K562 (cell line): Measurements from ENCODE around the gene EXOSC9. TPM values are rescaled to one million over a fixed set of nuclear protein-coding genes. Genes with fewer than 3 reads are reported as not detected.

Experiments used
- BRF1 ChIP-seq: IDR thresholded peaks from 3 replicates; pipeline ENCODE4 v1.6.1; 2011; ENCODE audit warnings: borderline replicate concordance, mild to moderate bottlenecking; ENCODE audit not compliant: insufficient read length; ENCODE audit errors: extremely low read depth
- CREM ChIP-seq: IDR thresholded peaks from 2 replicates; pipeline ENCODE4 v1.6.1; 2014; ENCODE audit warnings: antibody characterized with exemption, low read depth
- DMBX1 ChIP-seq: fragments of 250-450 bp; sonication (Bioruptor Pico); IDR thresholded peaks from 2 replicates; pipeline ENCODE4 v1.8.0; 2022; ENCODE audit warnings: inconsistent platforms, mild to moderate bottlenecking, moderate library complexity, borderline replicate concordance
- JUND ChIP-seq, 2 experiments: IDR thresholded peaks; 2 replicates in 1 of 2; 3 replicates in 1 of 2; pipeline ENCODE4 v1.6.1; 2011; ENCODE audit warnings: borderline replicate concordance in 2 of 2, low read depth in 2 of 2, low read length in 2 of 2, improper control_type of control experiment in 1 of 2, missing biosample characterization in 1 of 2, missing genetic modification characterization in 1 of 2, missing genetic modification reagents in 1 of 2
- MNT ChIP-seq, 2 experiments: fragments of 450-650 bp; conservative IDR thresholded peaks; 2 replicates each; pipeline ENCODE4 v1.6.1; 2017; ENCODE audit warnings: mild to moderate bottlenecking in 2 of 2, moderate library complexity in 2 of 2
- POLR2A ChIP-seq: fragments of 450-650 bp; conservative IDR thresholded peaks from 2 replicates; pipeline ENCODE4 v1.6.1; 2016
- SMAD2 ChIP-seq: fragments of 150-350 bp; IDR thresholded peaks from 2 replicates; pipeline ENCODE4 v1.6.1; 2014; ENCODE audit warnings: low read depth, mild to moderate bottlenecking, low read length
- SPI1 ChIP-seq: IDR thresholded peaks from 2 replicates; pipeline ENCODE4 v1.6.1; 2011; ENCODE audit warnings: low read depth, low read length, control low read depth, borderline replicate concordance
- ZBTB2 ChIP-seq: fragments of 450-650 bp; IDR thresholded peaks from 2 replicates; pipeline ENCODE4 v1.6.1; 2016; ENCODE audit warnings: antibody characterized with exemption
- ZNF165 ChIP-seq: fragments of 250-450 bp; sonication (Bioruptor Pico); IDR thresholded peaks from 2 replicates; pipeline ENCODE4 v1.4.0; 2020; ENCODE audit warnings: borderline replicate concordance
- ZNF407 ChIP-seq: fragments of 450-650 bp; IDR thresholded peaks from 2 replicates; pipeline ENCODE4 v1.6.1; 2016; ENCODE audit warnings: low read depth
- ZNF639 ChIP-seq, 2 experiments: fragments of 200-800 bp in 1 of 2; sonication (Bioruptor generic) in 1 of 2; sonication (generic) in 1 of 2; formaldehyde crosslinking in 1 of 2; IDR thresholded peaks in 1 of 2; conservative IDR thresholded peaks in 1 of 2; 2 replicates each; pipeline versions ENCODE4 v1.5.0 to v1.6.1; 2016 to 2020; ENCODE audit warnings: missing compliant biosample characterization in 1 of 2, missing genetic modification characterization in 1 of 2, missing genetic modification reagents in 1 of 2
- ZNF668 ChIP-seq: fragments of 250-450 bp; sonication (Bioruptor Pico); IDR thresholded peaks from 2 replicates; pipeline ENCODE4 v1.8.0; 2022; ENCODE audit warnings: mild to moderate bottlenecking, inconsistent platforms
- ZZZ3 ChIP-seq: fragments of 450-650 bp; IDR thresholded peaks from 2 replicates; pipeline ENCODE4 v1.6.1; 2016; ENCODE audit warnings: antibody characterized with exemption, mild to moderate bottlenecking, moderate library complexity
- polyA plus RNA-seq, 8 experiments: library from polyadenylated mRNA; depleted of rRNA in 4 of 8; stranded (reverse) in 5 of 8; unstranded in 3 of 8; fragments of >200 nt; fragmentation: Nextera tagmentation in 2 of 8; fragmentation: Illumina TruSeq in 1 of 8; extraction: Ambion mirVana in 2 of 8; extraction: Trizol in 1 of 8; gene quantifications; 2 replicates each; pipeline versions ENCODE4 v1.2.1 to v1.2.3, GENCODE V29; 2011 to 2014; ENCODE audit warnings: inconsistent platforms in 1 of 8, missing spikeins in 1 of 8
- total RNA-seq, 7 experiments: library from RNA; depleted of rRNA in 6 of 7; stranded (reverse); fragments of >200 nt in 6 of 7; fragmentation: Illumina TruSeq in 2 of 7; extraction: Trizol in 2 of 7; gene quantifications; 2 replicates each; pipeline versions ENCODE4 v1.2.1 to v1.2.3, GENCODE V29; 2011 to 2021; ENCODE audit warnings: low replicate concordance in 1 of 7
- TF ChIP-seq, protein P1 (sequence below): sonication (generic); formaldehyde crosslinking; IDR thresholded peaks from 2 replicates; pipeline ENCODE4 v1.8.0; 2022; ENCODE audit warnings: mild to moderate bottlenecking, missing genetic modification reagents

EXOSC9 gene
- total and polyA plus RNA-seq, 9 of the 15 experiments (the other 6 are each of a cell fraction or from before 2014, with no cell fraction given) = 64.7 to 166 (median 115) TPM

GRCh38 chr4:121817006-121817405 is 15.9 kb downstream of the EXOSC9 start (continued):
- TF ChIP-seq, protein P1, sequence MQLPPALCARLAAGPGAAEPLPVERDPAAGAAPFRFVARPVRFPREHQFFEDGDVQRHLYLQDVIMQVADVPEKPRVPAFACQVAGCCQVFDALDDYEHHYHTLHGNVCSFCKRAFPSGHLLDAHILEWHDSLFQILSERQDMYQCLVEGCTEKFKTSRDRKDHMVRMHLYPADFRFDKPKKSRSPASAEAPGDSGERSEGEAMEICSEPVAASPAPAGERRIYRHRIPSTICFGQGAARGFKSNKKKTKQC = no peak
- no peak for TF ChIP-seq CREM
- no peak for TF ChIP-seq ZBTB2
- no peak for TF ChIP-seq ZZZ3
- no peak for TF ChIP-seq SMAD2
- TF ChIP-seq POLR2A = peak; percentile 4; the same call in 1 of the 2 replicates
- no peak for TF ChIP-seq ZNF639 (CRISPR knock-in tag; conservative IDR thresholded peaks at IDR 0.05 in 1 of 2, IDR thresholded peaks at IDR 0.05 in 1 of 2)
- TF ChIP-seq ZNF407 = no peak
- no peak for TF ChIP-seq MNT (conservative IDR thresholded peaks at IDR 0.05)
- TF ChIP-seq ZNF668 = no peak
- TF ChIP-seq JUND (IDR thresholded peaks at IDR 0.05; ENCODE audit: borderline replicate concordance, low read depth, low read length) = no peak
- no peak for TF ChIP-seq JUND (tag; IDR thresholded peaks at IDR 0.05; ENCODE audit: borderline replicate concordance, low read depth, low read length)
- no peak for TF ChIP-seq ZNF165 (CRISPR knock-in tag)
- no peak for TF ChIP-seq BRF1
- TF ChIP-seq DMBX1 (CRISPR knock-in tag) = no peak
- TF ChIP-seq SPI1 = no peak
